ENCODE data around the gene NOTCH4. TPM values are rescaled to one million over a fixed set of nuclear protein-coding genes. Genes with fewer than 3 reads are reported as not detected.
"Not testable (repeated sequence)": the region's sequence is repeated elsewhere in the genome, so short reads cannot be mapped to it uniquely, and the experiment has no call there.

The NOTCH4 gene
- total RNA-seq, 1 donor from 2014 or later, result 2.4 TPM

- DNase-seq (ENCODE audit: low read depth), result peak; percentile 65
- no peak for TF ChIP-seq CTCF (IDR thresholded peaks at IDR 0.05; ENCODE audit: insufficient read depth, low read length, poor library complexity, severe bottlenecking)
- H3K4me3 ChIP-seq (ENCODE audit: low read depth, low read length), result peak within 1 kb of the TSS; percentile 71
- no peaks in the 10 kb centered on the region for H3K27me3 ChIP-seq (ENCODE audit: control insufficient read depth, insufficient read depth, low read length)
- no peaks in the 10 kb centered on the region for H3K36me3 ChIP-seq (ENCODE audit: control insufficient read depth, insufficient read depth, low read length)
Observed at GRCh38 chr6:32190054-32190851, 33.6 kb downstream of the NOTCH4 start, which contains the start of gene PBX2. Gene PBX2, minus strand, starts transcription at chr6:32190202. Its CDS starts 287 bp downstream, at chr6:32189915.

- Histone ChIP-seq H3K27me3 (ENCODE audit: control insufficient read depth, insufficient read depth, low read length) (no peaks in the 10 kb centered on the region), H3K4me3 (ENCODE audit: low read depth, low read length) (peak overlapping the region; percentile 71), H3K36me3 (ENCODE audit: control insufficient read depth, insufficient read depth, low read length) (no peaks in the 10 kb centered on the region)
- no peak for DNase-seq (ENCODE audit: low read depth)
- no peak for TF ChIP-seq CTCF (IDR thresholded peaks at IDR 0.05; ENCODE audit: insufficient read depth, low read length, poor library complexity, severe bottlenecking)
Observed at GRCh38 chr6:32189742-32190053, 34.2 kb downstream of the NOTCH4 start.

GRCh38 chr6:32189069-32189741 lies 34.7 kb downstream of the NOTCH4 start:
- H3K4me3 ChIP-seq (ENCODE audit: low read depth, low read length), result peak overlapping the region; percentile 71
- H3K36me3 ChIP-seq (ENCODE audit: control insufficient read depth, insufficient read depth, low read length), result no peaks in the 10 kb centered on the region
- no peaks in the 10 kb centered on the region for H3K27me3 ChIP-seq (ENCODE audit: control insufficient read depth, insufficient read depth, low read length)
- no peak for TF ChIP-seq CTCF (IDR thresholded peaks at IDR 0.05; ENCODE audit: insufficient read depth, low read length, poor library complexity, severe bottlenecking)
- no peak for DNase-seq (ENCODE audit: low read depth)

GRCh38 chr6:32188381-32189068 lies 35.3 kb downstream of the NOTCH4 start:
- no peaks in the 10 kb centered on the region for H3K36me3 ChIP-seq (ENCODE audit: control insufficient read depth, insufficient read depth, low read length)
- H3K27me3 ChIP-seq (ENCODE audit: control insufficient read depth, insufficient read depth, low read length), result no peaks in the 10 kb centered on the region
- no peak for TF ChIP-seq CTCF (IDR thresholded peaks at IDR 0.05; ENCODE audit: insufficient read depth, low read length, poor library complexity, severe bottlenecking)
- no peak for DNase-seq (ENCODE audit: low read depth)
- H3K4me3 ChIP-seq (ENCODE audit: low read depth, low read length), result peak overlapping the region; percentile 71

- not testable (repeated sequence) for DNase-seq (ENCODE audit: low read depth); H3K36me3 ChIP-seq (ENCODE audit: control insufficient read depth, insufficient read depth, low read length); H3K27me3 ChIP-seq (ENCODE audit: control insufficient read depth, insufficient read depth, low read length); H3K4me3 ChIP-seq (ENCODE audit: low read depth, low read length)
Observed at GRCh38 chr6:32187725-32188380, 36.0 kb downstream of the NOTCH4 start.

Measured in kidney epithelial cell (primary cell).